SK-N-SH treated with all-trans-retinoic acid at 6 μM for 48 hours (cell line): ENCODE data around the gene MTARC2.

Experiments
- ATAC-seq: fragments of 200-7000 bp; cut with Tn5 transposase; 3 replicates; pipeline ENCODE4 v1.9.1; 2020; ENCODE audit warnings: mild to moderate bottlenecking, moderate library complexity
- BACH2 ChIP-seq: fragments of 250-450 bp; sonication (Bioruptor Pico); IDR thresholded peaks from 2 replicates; pipeline ENCODE4 v1.9.0; 2021; ENCODE audit warnings: mild to moderate bottlenecking, borderline replicate concordance
- CREB5 ChIP-seq: fragments of 250-450 bp; sonication (Bioruptor Pico); IDR thresholded peaks from 2 replicates; pipeline ENCODE4 v1.5.1; 2020; ENCODE audit warnings: low read depth, mild to moderate bottlenecking, moderate library complexity
- CSDC2 ChIP-seq: fragments of 250-450 bp; sonication (Bioruptor Pico); IDR thresholded peaks from 2 replicates; pipeline ENCODE4 v1.5.0; 2020; ENCODE audit warnings: mild to moderate bottlenecking, moderate library complexity
- CSRNP3 ChIP-seq: fragments of 250-450 bp; sonication (Bioruptor Pico); IDR thresholded peaks from 2 replicates; pipeline ENCODE4 v1.5.1; 2021; ENCODE audit warnings: mild to moderate bottlenecking, moderate library complexity
- ESRRG ChIP-seq: fragments of 250-450 bp; sonication (Bioruptor Pico); IDR thresholded peaks from 2 replicates; pipeline ENCODE4 v1.6.1; 2021; ENCODE audit warnings: mild to moderate bottlenecking
- GLIS3 ChIP-seq: fragments of 250-450 bp; sonication (Bioruptor Pico); IDR thresholded peaks from 2 replicates; pipeline ENCODE4 v1.5.0; 2020; ENCODE audit warnings: mild to moderate bottlenecking, moderate library complexity
- ISL1 ChIP-seq: fragments of 250-450 bp; sonication (Bioruptor Pico); IDR thresholded peaks from 2 replicates; pipeline ENCODE4 v2.1.2; 2022; ENCODE audit warnings: mild to moderate bottlenecking, moderate library complexity
- PATZ1 ChIP-seq: fragments of 250-450 bp; sonication (Bioruptor Pico); IDR thresholded peaks from 2 replicates; pipeline ENCODE4 v1.8.0; 2020; ENCODE audit warnings: mild to moderate bottlenecking, moderate library complexity, borderline replicate concordance
- POU6F1 ChIP-seq: fragments of 250-450 bp; sonication (Bioruptor Pico); IDR thresholded peaks from 2 replicates; pipeline ENCODE4 v1.8.0; 2021; ENCODE audit warnings: low read depth, mild to moderate bottlenecking, moderate library complexity, borderline replicate concordance
- PPARA ChIP-seq: fragments of 250-450 bp; sonication (Bioruptor Pico); IDR thresholded peaks from 2 replicates; pipeline ENCODE4 v1.5.0; 2020; ENCODE audit warnings: mild to moderate bottlenecking, borderline replicate concordance
- RARB ChIP-seq: fragments of 250-450 bp; sonication (Bioruptor Pico); IDR thresholded peaks from 2 replicates; pipeline ENCODE4 v1.8.0; 2021; ENCODE audit warnings: mild to moderate bottlenecking, moderate library complexity
- TCF4 ChIP-seq: fragments of 250-450 bp; sonication (Bioruptor Pico); IDR thresholded peaks from 2 replicates; pipeline ENCODE4 v1.8.0; 2021; ENCODE audit warnings: mild to moderate bottlenecking, moderate library complexity, borderline replicate concordance
- TOX ChIP-seq: fragments of 250-450 bp; sonication (Bioruptor Pico); IDR thresholded peaks from 2 replicates; pipeline ENCODE4 v1.8.0; 2021; ENCODE audit warnings: mild to moderate bottlenecking, moderate library complexity, borderline replicate concordance
- TSHZ2 ChIP-seq: fragments of 250-450 bp; sonication (Bioruptor Pico); IDR thresholded peaks from 2 replicates; pipeline ENCODE4 v1.5.0; 2020; ENCODE audit warnings: mild to moderate bottlenecking, moderate library complexity
- ZC3H10 ChIP-seq: fragments of 250-450 bp; sonication (Bioruptor Pico); IDR thresholded peaks from 2 replicates; pipeline ENCODE4 v1.5.1; 2021; ENCODE audit warnings: mild to moderate bottlenecking, moderate library complexity
- ZFP3 ChIP-seq: fragments of 250-450 bp; sonication (Bioruptor Pico); IDR thresholded peaks from 2 replicates; pipeline ENCODE4 v1.5.0; 2020; ENCODE audit warnings: mild to moderate bottlenecking, moderate library complexity
- ZFP30 ChIP-seq: fragments of 450-650 bp; formaldehyde crosslinking; IDR thresholded peaks from 2 replicates; pipeline ENCODE4 v1.5.0; 2022; ENCODE audit warnings: mild to moderate bottlenecking, moderate library complexity
- ZNF565 ChIP-seq: fragments of 450-650 bp; formaldehyde crosslinking; conservative IDR thresholded peaks from 2 replicates; pipeline ENCODE4 v1.5.0; 2020; ENCODE audit warnings: low read depth, mild to moderate bottlenecking, moderate library complexity
- ZNF70 ChIP-seq: fragments of 450-650 bp; formaldehyde crosslinking; IDR thresholded peaks from 2 replicates; pipeline ENCODE4 v1.5.0; 2020; ENCODE audit warnings: mild to moderate bottlenecking, moderate library complexity
- ZNF8 ChIP-seq: fragments of 450-650 bp; formaldehyde crosslinking; IDR thresholded peaks from 2 replicates; pipeline ENCODE4 v1.5.0; 2020; ENCODE audit warnings: mild to moderate bottlenecking, moderate library complexity

Gene MTARC2

GRCh38 chr1:220818421-220819173 is 70.5 kb downstream of the MTARC2 start:
- TF ChIP-seq POU6F1 (CRISPR knock-in tag) (peak; percentile 56; the same call in 1 of the 2 replicates), ZC3H10 (CRISPR knock-in tag) (no peak), PPARA (CRISPR knock-in tag) (no peak), ZNF565 (CRISPR knock-in tag) (no peak), ZNF70 (CRISPR knock-in tag) (no peak), ZFP3 (0 out of 2 replicates have a peak, but pooled peaks have one; percentile 23), ISL1 (CRISPR knock-in tag) (no peak), TOX (CRISPR knock-in tag) (peak; percentile 63; the same call in 1 of the 2 replicates), TCF4 (CRISPR knock-in tag) (no peak), RARB (CRISPR knock-in tag) (peak; percentile 61; the same call in 1 of the 2 replicates), ESRRG (no peak), CREB5 (no peak), GLIS3 (CRISPR knock-in tag) (no peak), TSHZ2 (no peak), ZNF8 (no peak)
- peak; percentile 75 for ATAC-seq

- ATAC-seq, result peak; percentile 8; the same call in 2 of the 3 replicates
Measured at GRCh38 chr1:220819467-220820026, 71.4 kb downstream of the MTARC2 start.

More at GRCh38 chr1:220819467-220820026, 71.4 kb downstream of the MTARC2 start:
- TF ChIP-seq PATZ1 (CRISPR knock-in tag) (no peak), POU6F1 (CRISPR knock-in tag) (no peak), BACH2 (CRISPR knock-in tag) (no peak), ZFP3 (no peak), TOX (CRISPR knock-in tag) (no peak), CSDC2 (CRISPR knock-in tag) (no peak), ZFP30 (no peak), CSRNP3 (CRISPR knock-in tag) (no peak), ISL1 (CRISPR knock-in tag) (no peak), RARB (CRISPR knock-in tag) (no peak; the same call in 1 of the 2 replicates), PPARA (CRISPR knock-in tag) (no peak), ZNF8 (no peak), ZC3H10 (CRISPR knock-in tag) (no peak)
- TF ChIP-seq, all 23 proteins: peak for 0
